Right lobe of liver (tissue), 4 donors: Measurements from ENCODE around the gene PGAM4.

ENCODE experiments used
- POLR2A ChIP-seq: fragments of 450-650 bp; IDR thresholded peaks from one replicate; pipeline ENCODE4 v1.6.1; 2017; ENCODE audit warnings: antibody characterized with exemption, mild to moderate bottlenecking
- TF ChIP-seq, protein P1 (sequence below), 4 donors: fragments of 200-600 bp in 3 of 4; fragments of 450-650 bp in 1 of 4; IDR thresholded peaks; one replicate each; pipeline versions ENCODE4 v1.5.1 to v1.8.0; 2016 to 2022; ENCODE audit warnings: antibody characterized with exemption in 4 of 4, mild to moderate bottlenecking in 2 of 4
- donor health status: DM: no; HTN: no; CAD: no.
- donor health status: DM: no; HTN: no; CAD: no.
- donor health status: DM: no; HTN: yes; CAD: no.

- TF ChIP-seq, protein P1, sequence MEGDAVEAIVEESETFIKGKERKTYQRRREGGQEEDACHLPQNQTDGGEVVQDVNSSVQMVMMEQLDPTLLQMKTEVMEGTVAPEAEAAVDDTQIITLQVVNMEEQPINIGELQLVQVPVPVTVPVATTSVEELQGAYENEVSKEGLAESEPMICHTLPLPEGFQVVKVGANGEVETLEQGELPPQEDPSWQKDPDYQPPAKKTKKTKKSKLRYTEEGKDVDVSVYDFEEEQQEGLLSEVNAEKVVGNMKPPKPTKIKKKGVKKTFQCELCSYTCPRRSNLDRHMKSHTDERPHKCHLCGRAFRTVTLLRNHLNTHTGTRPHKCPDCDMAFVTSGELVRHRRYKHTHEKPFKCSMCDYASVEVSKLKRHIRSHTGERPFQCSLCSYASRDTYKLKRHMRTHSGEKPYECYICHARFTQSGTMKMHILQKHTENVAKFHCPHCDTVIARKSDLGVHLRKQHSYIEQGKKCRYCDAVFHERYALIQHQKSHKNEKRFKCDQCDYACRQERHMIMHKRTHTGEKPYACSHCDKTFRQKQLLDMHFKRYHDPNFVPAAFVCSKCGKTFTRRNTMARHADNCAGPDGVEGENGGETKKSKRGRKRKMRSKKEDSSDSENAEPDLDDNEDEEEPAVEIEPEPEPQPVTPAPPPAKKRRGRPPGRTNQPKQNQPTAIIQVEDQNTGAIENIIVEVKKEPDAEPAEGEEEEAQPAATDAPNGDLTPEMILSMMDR (IDR thresholded peaks at IDR 0.05): no peak
- TF ChIP-seq POLR2A: no peak
Measured at GRCh38 chrX:77946571-77946970, 22.9 kb downstream of the PGAM4 start.
